ENCODE measurements around the gene SMIM32. TPM values are rescaled to one million over a fixed set of nuclear protein-coding genes. Genes with fewer than 3 reads are reported as not detected.

Gene SMIM32
- total RNA-seq, 1 experiment from 2014 or later: 0.37 TPM

GRCh38 chr5:136190091-136190720 lies 2.8 kb downstream of the SMIM32 start (continued):
- TF ChIP-seq AFF4 (CRISPR knock-in tag; IDR thresholded peaks at IDR 0.05; ENCODE audit: borderline replicate concordance): no peak
- TF ChIP-seq SMAD4 (CRISPR knock-in tag; IDR thresholded peaks at IDR 0.05): no peak
- TF ChIP-seq ATF1 (CRISPR knock-in tag; IDR thresholded peaks at IDR 0.05): no peak
- no peak for TF ChIP-seq JAZF1 (CRISPR knock-in tag; IDR thresholded peaks at IDR 0.05)
- TF ChIP-seq, protein P1, sequence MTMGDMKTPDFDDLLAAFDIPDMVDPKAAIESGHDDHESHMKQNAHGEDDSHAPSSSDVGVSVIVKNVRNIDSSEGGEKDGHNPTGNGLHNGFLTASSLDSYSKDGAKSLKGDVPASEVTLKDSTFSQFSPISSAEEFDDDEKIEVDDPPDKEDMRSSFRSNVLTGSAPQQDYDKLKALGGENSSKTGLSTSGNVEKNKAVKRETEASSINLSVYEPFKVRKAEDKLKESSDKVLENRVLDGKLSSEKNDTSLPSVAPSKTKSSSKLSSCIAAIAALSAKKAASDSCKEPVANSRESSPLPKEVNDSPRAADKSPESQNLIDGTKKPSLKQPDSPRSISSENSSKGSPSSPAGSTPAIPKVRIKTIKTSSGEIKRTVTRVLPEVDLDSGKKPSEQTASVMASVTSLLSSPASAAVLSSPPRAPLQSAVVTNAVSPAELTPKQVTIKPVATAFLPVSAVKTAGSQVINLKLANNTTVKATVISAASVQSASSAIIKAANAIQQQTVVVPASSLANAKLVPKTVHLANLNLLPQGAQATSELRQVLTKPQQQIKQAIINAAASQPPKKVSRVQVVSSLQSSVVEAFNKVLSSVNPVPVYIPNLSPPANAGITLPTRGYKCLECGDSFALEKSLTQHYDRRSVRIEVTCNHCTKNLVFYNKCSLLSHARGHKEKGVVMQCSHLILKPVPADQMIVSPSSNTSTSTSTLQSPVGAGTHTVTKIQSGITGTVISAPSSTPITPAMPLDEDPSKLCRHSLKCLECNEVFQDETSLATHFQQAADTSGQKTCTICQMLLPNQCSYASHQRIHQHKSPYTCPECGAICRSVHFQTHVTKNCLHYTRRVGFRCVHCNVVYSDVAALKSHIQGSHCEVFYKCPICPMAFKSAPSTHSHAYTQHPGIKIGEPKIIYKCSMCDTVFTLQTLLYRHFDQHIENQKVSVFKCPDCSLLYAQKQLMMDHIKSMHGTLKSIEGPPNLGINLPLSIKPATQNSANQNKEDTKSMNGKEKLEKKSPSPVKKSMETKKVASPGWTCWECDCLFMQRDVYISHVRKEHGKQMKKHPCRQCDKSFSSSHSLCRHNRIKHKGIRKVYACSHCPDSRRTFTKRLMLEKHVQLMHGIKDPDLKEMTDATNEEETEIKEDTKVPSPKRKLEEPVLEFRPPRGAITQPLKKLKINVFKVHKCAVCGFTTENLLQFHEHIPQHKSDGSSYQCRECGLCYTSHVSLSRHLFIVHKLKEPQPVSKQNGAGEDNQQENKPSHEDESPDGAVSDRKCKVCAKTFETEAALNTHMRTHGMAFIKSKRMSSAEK (CRISPR knock-in tag; IDR thresholded peaks at IDR 0.05; ENCODE audit: borderline replicate concordance): no peak
- no peak for TF ChIP-seq GRHL2 (CRISPR knock-in tag; IDR thresholded peaks at IDR 0.05; ENCODE audit: insufficient replicate concordance, severe bottlenecking)
- TF ChIP-seq IRF2 (CRISPR knock-in tag; IDR thresholded peaks at IDR 0.05; ENCODE audit: borderline replicate concordance, low read depth): no peak
- no peak for TF ChIP-seq E2F4 (CRISPR knock-in tag; IDR thresholded peaks at IDR 0.05; ENCODE audit: borderline replicate concordance, low read depth)

DNA sequence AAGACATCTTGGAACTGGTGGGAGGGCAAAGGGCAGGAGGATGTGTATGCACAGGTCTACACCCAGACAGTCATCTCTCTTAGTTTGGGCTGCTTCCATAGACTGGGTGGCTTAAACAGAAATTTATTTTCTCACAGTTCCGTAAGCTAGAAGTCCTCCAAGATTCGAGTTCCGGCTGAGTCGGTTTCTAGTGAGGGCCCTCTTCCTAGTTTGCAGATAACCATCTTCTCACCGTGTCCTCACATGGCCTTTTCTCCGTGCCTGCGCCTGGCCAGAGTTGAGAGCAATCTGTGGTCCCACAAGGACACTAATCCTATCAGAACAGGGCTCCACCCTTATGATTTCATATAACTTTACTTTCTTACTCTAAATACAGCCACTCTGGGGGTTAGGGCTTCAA lies 4.1 kb downstream of the SMIM32 start:
- no peaks in the 10 kb centered on the region for H3K9me3 Mint-ChIP-seq
- ChIA-PET POLR2A (no interaction called here), CTCF (no interaction called here)
- H3K4me1 Mint-ChIP-seq: peaks cover 14% of the 10 kb centered on the region
- ATAC-seq: no peak
- DNase-seq (ENCODE audit: low spot score): no peak
- TF ChIP-seq NR3C1 (CRISPR knock-in tag; conservative IDR thresholded peaks at IDR 0.05; ENCODE audit: low read depth) (no peak), ATF1 (CRISPR knock-in tag; IDR thresholded peaks at IDR 0.05) (no peak), ATF6 (CRISPR knock-in tag; IDR thresholded peaks at IDR 0.05) (no peak), ETV6 (CRISPR knock-in tag; IDR thresholded peaks at IDR 0.05) (no peak), FOXJ3 (CRISPR knock-in tag; IDR thresholded peaks at IDR 0.05; ENCODE audit: borderline replicate concordance) (no peak), ZNF671 (CRISPR knock-in tag; IDR thresholded peaks at IDR 0.05) (no peak), E2F5 (CRISPR knock-in tag; IDR thresholded peaks at IDR 0.05) (no peak)
- TF ChIP-seq, protein P2, sequence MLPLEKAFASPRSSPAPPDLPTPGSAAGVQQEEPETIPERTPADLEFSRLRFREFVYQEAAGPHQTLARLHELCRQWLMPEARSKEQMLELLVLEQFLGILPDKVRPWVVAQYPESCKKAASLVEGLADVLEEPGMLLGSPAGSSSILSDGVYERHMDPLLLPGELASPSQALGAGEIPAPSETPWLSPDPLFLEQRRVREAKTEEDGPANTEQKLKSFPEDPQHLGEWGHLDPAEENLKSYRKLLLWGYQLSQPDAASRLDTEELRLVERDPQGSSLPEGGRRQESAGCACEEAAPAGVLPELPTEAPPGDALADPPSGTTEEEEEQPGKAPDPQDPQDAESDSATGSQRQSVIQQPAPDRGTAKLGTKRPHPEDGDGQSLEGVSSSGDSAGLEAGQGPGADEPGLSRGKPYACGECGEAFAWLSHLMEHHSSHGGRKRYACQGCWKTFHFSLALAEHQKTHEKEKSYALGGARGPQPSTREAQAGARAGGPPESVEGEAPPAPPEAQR (CRISPR knock-in tag; IDR thresholded peaks at IDR 0.05): no peak
- no peak overlapping the region for H3K27ac Mint-ChIP-seq
- peaks cover 50% of the 10 kb centered on the region for H3K27me3 Mint-ChIP-seq (ENCODE audit: low read depth)
- H3K36me3 Mint-ChIP-seq: peaks cover 7% of the 10 kb centered on the region
- no peak overlapping the region for H3K4me3 Mint-ChIP-seq
